B cell (primary cell): Measurements from ENCODE around the gene ITPK1.

Experiments
- EZH2 ChIP-seq: IDR thresholded peaks from 2 replicates; pipeline ENCODE4 v1.6.1; 2012; ENCODE audit warnings: borderline replicate concordance, low read depth, mild to moderate bottlenecking, moderate library complexity, low read length; ENCODE audit not compliant: insufficient read depth, poor library complexity, severe bottlenecking
- TF ChIP-seq, protein P1 (sequence below): fragments of 200-600 bp; IDR thresholded peaks from one replicate; pipeline ENCODE4 v1.8.0; 2022; ENCODE audit warnings: antibody characterized with exemption, mild to moderate bottlenecking

DNA sequence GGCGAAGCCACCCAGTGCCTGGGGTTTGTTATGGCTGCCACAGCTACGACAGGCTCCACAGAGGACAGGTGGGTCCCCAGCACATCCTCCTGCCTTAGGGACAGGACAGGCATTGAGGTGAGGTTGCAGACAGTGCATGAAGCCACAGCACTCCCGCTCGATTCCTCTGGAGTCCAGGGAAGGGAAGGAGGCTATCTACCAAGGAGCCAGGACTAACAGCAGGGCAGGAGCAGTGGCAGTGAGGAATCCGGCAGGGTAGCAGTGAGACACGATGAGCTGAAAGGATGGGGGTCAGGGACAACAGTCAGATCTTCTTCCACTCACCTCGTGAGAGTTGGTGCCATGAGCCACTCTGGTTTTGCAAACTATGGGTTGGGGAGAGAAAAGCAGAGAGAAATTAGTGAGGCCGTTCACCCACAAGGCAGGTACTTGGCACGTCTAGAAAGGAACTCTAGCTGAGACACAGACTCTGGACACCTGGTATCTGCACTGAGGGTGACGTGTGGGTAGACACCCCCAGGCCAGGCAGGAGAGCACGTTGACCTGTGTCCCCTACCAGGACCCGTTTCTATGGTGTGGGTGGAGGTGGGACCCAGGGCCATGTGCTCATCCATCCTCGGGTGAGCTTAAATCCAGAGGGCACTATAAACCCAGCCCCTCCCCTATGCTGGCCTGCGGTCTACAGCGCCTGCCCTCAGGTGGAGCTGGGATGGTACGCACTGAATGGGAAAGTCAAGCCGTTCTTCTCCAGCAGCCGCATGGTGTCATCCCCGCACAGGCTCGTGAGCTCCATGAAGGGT lies 153.5 kb downstream of the ITPK1 start:
- TF ChIP-seq EZH2, result no peak
- TF ChIP-seq, protein P1, sequence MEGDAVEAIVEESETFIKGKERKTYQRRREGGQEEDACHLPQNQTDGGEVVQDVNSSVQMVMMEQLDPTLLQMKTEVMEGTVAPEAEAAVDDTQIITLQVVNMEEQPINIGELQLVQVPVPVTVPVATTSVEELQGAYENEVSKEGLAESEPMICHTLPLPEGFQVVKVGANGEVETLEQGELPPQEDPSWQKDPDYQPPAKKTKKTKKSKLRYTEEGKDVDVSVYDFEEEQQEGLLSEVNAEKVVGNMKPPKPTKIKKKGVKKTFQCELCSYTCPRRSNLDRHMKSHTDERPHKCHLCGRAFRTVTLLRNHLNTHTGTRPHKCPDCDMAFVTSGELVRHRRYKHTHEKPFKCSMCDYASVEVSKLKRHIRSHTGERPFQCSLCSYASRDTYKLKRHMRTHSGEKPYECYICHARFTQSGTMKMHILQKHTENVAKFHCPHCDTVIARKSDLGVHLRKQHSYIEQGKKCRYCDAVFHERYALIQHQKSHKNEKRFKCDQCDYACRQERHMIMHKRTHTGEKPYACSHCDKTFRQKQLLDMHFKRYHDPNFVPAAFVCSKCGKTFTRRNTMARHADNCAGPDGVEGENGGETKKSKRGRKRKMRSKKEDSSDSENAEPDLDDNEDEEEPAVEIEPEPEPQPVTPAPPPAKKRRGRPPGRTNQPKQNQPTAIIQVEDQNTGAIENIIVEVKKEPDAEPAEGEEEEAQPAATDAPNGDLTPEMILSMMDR, result no peak
